RWPE2 (cell line): ENCODE results near the gene MRPL19.

ENCODE experiments used
- ATAC-seq: fragments of 200-7000 bp; cut with Tn5 transposase; 3 replicates; pipeline ENCODE4 v1.9.1; 2021; ENCODE audit warnings: low read depth
- DNase-seq: peaks from one replicate; pipeline ENCODE4 v3.0.0-alpha.2; 2020; ENCODE audit warnings: low spot score
- H3K27ac ChIP-seq: fragments of 450-650 bp; 2 replicates; pipeline ENCODE4 v1.5.1; 2017; ENCODE audit warnings: mild to moderate bottlenecking; ENCODE audit not compliant: poor library complexity, severe bottlenecking
- H3K27me3 ChIP-seq: fragments of 250-450 bp; sonication (Bioruptor Pico); 2 replicates; pipeline ENCODE4 v1.5.1; 2021; ENCODE audit warnings: mild to moderate bottlenecking, moderate library complexity; ENCODE audit not compliant: insufficient read depth, poor library complexity, severe bottlenecking
- H3K36me3 ChIP-seq: fragments of 250-450 bp; sonication (Bioruptor Pico); 2 replicates; pipeline ENCODE4 v1.5.1; 2020; ENCODE audit warnings: low read depth, mild to moderate bottlenecking, moderate library complexity
- H3K4me1 ChIP-seq: fragments of 250-450 bp; sonication (Bioruptor Pico); 2 replicates; pipeline ENCODE4 v1.5.1; 2021; ENCODE audit warnings: mild to moderate bottlenecking, moderate library complexity; ENCODE audit not compliant: insufficient read depth, poor library complexity, severe bottlenecking
- H3K4me3 ChIP-seq: fragments of 250-450 bp; sonication (Bioruptor Pico); 2 replicates; pipeline ENCODE4 v1.5.1; 2021; ENCODE audit warnings: mild to moderate bottlenecking, moderate library complexity; ENCODE audit not compliant: severe bottlenecking
- H3K9me3 ChIP-seq: fragments of 250-450 bp; sonication (Bioruptor Pico); 2 replicates; pipeline ENCODE4 v1.5.1; 2021; ENCODE audit warnings: mild to moderate bottlenecking, moderate library complexity; ENCODE audit not compliant: severe bottlenecking
- TF ChIP-seq, protein P1 (sequence below): fragments of 450-650 bp; IDR thresholded peaks from one replicate; pipeline ENCODE4 v1.5.1; 2017; ENCODE audit warnings: mild to moderate bottlenecking, moderate library complexity; ENCODE audit not compliant: poor library complexity, severe bottlenecking

Gene MRPL19

DNA sequence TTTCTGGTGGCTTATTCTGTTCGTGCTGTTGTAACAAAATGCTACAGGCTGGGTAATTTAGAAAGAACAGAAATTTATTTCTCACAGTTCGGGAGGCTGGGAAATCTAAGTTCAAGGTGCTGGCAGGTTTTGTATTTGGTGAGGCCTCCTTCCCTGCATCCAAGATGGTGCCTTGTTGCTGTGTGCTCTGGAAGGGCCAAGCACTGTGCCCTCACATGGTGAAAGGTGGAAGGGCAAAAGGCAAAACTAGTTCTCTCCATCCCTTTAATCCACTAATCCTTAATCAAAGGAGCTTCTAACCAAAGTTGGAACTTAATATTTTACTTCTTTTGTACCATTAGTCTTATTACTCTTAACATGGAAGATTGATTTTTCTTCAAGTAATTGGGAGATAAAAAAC lies 7.4 kb downstream of the MRPL19 start:
- H3K4me1 ChIP-seq = no peaks in the 10 kb centered on the region
- peaks cover 98% of the 10 kb centered on the region for H3K36me3 ChIP-seq
- DNase-seq (no peak), ATAC-seq (no peak)
- TF ChIP-seq, protein P1, sequence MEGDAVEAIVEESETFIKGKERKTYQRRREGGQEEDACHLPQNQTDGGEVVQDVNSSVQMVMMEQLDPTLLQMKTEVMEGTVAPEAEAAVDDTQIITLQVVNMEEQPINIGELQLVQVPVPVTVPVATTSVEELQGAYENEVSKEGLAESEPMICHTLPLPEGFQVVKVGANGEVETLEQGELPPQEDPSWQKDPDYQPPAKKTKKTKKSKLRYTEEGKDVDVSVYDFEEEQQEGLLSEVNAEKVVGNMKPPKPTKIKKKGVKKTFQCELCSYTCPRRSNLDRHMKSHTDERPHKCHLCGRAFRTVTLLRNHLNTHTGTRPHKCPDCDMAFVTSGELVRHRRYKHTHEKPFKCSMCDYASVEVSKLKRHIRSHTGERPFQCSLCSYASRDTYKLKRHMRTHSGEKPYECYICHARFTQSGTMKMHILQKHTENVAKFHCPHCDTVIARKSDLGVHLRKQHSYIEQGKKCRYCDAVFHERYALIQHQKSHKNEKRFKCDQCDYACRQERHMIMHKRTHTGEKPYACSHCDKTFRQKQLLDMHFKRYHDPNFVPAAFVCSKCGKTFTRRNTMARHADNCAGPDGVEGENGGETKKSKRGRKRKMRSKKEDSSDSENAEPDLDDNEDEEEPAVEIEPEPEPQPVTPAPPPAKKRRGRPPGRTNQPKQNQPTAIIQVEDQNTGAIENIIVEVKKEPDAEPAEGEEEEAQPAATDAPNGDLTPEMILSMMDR = no peak
- H3K27ac ChIP-seq = no peak overlapping the region
- H3K27me3 ChIP-seq = no peaks in the 10 kb centered on the region
- H3K9me3 ChIP-seq = no peaks in the 10 kb centered on the region
- H3K4me3 ChIP-seq = no peak overlapping the region

DNA sequence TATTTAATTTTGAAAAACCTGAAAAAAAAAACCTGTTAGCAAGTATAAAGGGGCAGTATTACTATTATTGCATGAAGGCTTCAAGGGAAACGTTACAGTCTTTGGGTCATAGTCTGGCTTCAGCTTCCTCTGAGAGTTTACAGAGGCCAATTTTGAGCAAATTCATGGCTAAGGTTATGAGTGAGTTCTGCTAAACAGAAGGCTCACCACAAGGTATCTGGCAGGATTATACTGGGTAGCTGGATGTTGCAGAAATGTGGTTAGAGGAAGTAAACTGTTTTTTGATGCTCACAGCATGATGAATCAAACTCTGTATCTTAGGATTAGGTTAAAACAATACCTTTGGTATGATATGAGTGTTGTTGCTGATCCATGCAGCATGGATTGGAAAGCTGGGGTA lies 9.3 kb downstream of the MRPL19 start:
- Histone ChIP-seq H3K36me3 (peaks cover 98% of the 10 kb centered on the region), H3K27ac (no peak overlapping the region), H3K9me3 (peaks cover 3% of the 10 kb centered on the region), H3K27me3 (no peaks in the 10 kb centered on the region), H3K4me1 (no peaks in the 10 kb centered on the region), H3K4me3 (no peak overlapping the region)
- ATAC-seq (no peak), DNase-seq (no peak)
- TF ChIP-seq, protein P1 = no peak

DNA sequence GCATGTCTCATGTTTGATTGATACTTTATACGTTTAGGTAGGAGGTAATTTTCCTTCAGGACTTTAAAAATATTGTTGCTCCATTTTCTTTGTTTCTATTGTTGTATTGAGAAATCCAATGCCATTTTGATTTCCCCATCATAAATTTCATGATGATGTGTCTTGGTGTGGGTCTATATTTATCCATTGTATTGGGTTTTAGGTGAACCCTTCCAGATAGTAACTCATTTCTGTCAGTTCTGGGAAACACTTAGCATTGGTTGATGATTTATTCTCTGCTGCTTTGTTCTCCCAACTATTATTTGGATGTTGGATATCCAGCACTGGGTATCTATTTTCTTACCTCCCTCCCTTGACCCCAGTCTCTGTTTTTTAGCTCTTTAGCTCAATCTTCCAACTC lies 10.0 kb downstream of the MRPL19 start:
- Histone ChIP-seq H3K4me1 (no peaks in the 10 kb centered on the region), H3K9me3 (peaks cover 3% of the 10 kb centered on the region), H3K36me3 (peaks cover 98% of the 10 kb centered on the region), H3K4me3 (no peak overlapping the region), H3K27me3 (no peaks in the 10 kb centered on the region), H3K27ac (no peak overlapping the region)
- DNase-seq (no peak), ATAC-seq (no peak)
- TF ChIP-seq, protein P1 = no peak

DNA sequence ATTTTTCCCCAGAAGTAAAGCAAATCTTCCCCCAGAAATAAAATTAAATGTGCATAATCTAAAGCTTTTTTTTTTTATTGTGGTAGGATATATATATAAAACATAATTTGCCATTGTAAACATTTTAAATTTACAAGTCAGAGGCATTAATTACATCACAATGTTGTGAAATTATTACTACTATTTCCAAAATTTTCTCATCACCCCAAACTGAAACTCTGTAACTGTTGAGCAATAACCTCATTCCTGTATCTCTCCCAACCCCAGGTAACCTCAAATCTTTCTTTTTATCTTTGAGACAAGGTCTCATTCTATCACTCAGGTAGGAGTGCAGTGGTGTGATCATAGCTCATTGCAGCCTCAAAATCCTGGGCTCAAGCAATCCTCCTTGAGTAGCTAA lies 11.2 kb downstream of the MRPL19 start:
- peaks cover 3% of the 10 kb centered on the region for H3K9me3 ChIP-seq
- ATAC-seq (no peak), DNase-seq (no peak)
- H3K4me1 ChIP-seq = no peaks in the 10 kb centered on the region
- no peak overlapping the region for H3K27ac ChIP-seq
- no peaks in the 10 kb centered on the region for H3K27me3 ChIP-seq
- no peak overlapping the region for H3K4me3 ChIP-seq
- TF ChIP-seq, protein P1 = no peak
- H3K36me3 ChIP-seq = peaks cover 98% of the 10 kb centered on the region

DNA sequence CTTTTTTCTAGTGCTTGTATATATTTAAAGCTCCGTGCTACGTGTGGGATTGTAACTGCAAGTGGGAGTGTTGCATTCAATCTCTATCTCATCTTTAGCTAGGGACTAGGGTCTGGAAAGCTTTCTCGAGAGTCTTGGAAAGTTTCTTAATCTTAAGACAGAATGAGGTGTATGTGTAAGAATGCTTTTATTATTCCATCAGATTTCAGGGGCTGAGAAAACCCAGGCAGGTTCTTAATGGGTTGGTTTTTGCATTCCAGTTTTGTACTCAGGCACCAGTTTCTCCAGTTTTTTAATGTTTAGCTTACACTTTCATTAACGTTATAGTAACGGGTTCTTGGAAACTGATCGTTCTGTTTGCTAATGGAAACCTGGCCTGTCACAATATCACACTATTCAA lies 20.3 kb downstream of the MRPL19 start:
- Histone ChIP-seq H3K36me3 (peaks cover 71% of the 10 kb centered on the region), H3K27ac (no peak overlapping the region), H3K4me1 (no peaks in the 10 kb centered on the region), H3K27me3 (no peaks in the 10 kb centered on the region), H3K9me3 (no peaks in the 10 kb centered on the region), H3K4me3 (no peak overlapping the region)
- TF ChIP-seq, protein P1 = no peak
- no peak for ATAC-seq
- DNase-seq = no peak
